Fibroblast of lung (primary cell): Measurements from ENCODE around the gene KCTD14. TPM values are rescaled to one million over a fixed set of nuclear protein-coding genes. Genes with fewer than 3 reads are reported as not detected.

Experiments used
- DNase-seq, 2 donors: peaks; one replicate each; pipeline versions ENCODE4 v3.0.0 to v3.0.0-alpha.2; 2010; ENCODE audit warnings: low read depth in 2 of 2
- H2AFZ ChIP-seq: 2 replicates; pipeline ENCODE4 v1.5.1; 2012; ENCODE audit warnings: low read length, control low read depth, inconsistent platforms
- H3K27ac ChIP-seq: 2 replicates; pipeline ENCODE4 v1.5.1; 2011; ENCODE audit warnings: low read length, control low read depth; ENCODE audit not compliant: insufficient read depth
- H3K27me3 ChIP-seq: 2 replicates; pipeline ENCODE4 v1.5.1; 2011; ENCODE audit warnings: mild to moderate bottlenecking, low read length; ENCODE audit not compliant: control insufficient read depth, insufficient read depth
- H3K36me3 ChIP-seq: 2 replicates; pipeline ENCODE4 v1.5.1; 2011; ENCODE audit warnings: low read length; ENCODE audit not compliant: control insufficient read depth, insufficient read depth
- H3K4me1 ChIP-seq: 2 replicates; pipeline ENCODE4 v1.5.1; 2011; ENCODE audit warnings: low read length; ENCODE audit not compliant: control insufficient read depth, insufficient read depth; ENCODE audit errors: extremely low read depth
- H3K4me2 ChIP-seq: 2 replicates; pipeline ENCODE4 v1.5.1; 2011; ENCODE audit warnings: low read length, control low read depth; ENCODE audit not compliant: insufficient read depth; ENCODE audit errors: extremely low read depth
- H3K4me3 ChIP-seq, 4 experiments: fragments of 200-600 bp in 1 of 4; sonication (generic) in 1 of 4; replicated peaks in 1 of 4; 2 replicates each; pipeline ENCODE4 v1.5.1; 2011 to 2016; ENCODE audit warnings: low read length in 4 of 4, low read depth in 3 of 4, mild to moderate bottlenecking in 3 of 4, control low read depth in 2 of 4, inconsistent platforms in 1 of 4, mixed read lengths in 1 of 4; ENCODE audit not compliant: insufficient read depth in 1 of 4; ENCODE audit errors: control extremely low read depth in 1 of 4
- H3K79me2 ChIP-seq: 2 replicates; pipeline ENCODE4 v1.5.1; 2012; ENCODE audit warnings: mild to moderate bottlenecking, low read length, inconsistent platforms; ENCODE audit not compliant: control insufficient read depth, insufficient read depth
- H3K9ac ChIP-seq: 2 replicates; pipeline ENCODE4 v1.5.1; 2011; ENCODE audit warnings: mild to moderate bottlenecking, low read length, control low read depth; ENCODE audit not compliant: insufficient read depth
- H3K9me3 ChIP-seq: 2 replicates; pipeline ENCODE4 v1.5.1; 2012; ENCODE audit warnings: low read depth, low read length; ENCODE audit not compliant: control insufficient read depth, insufficient read depth
- H4K20me1 ChIP-seq: 2 replicates; pipeline ENCODE4 v1.5.1; 2011; ENCODE audit warnings: low read length; ENCODE audit not compliant: control insufficient read depth, insufficient read depth; ENCODE audit errors: extremely low read depth
- CTCF ChIP-seq, 2 donors: IDR thresholded peaks in 1 of 2; conservative IDR thresholded peaks in 1 of 2; 1 replicate in 1 of 2; 2 replicates in 1 of 2; pipeline ENCODE4 v1.5.1; 2011 to 2012; ENCODE audit warnings: low read length in 2 of 2, control low read depth in 1 of 2, inconsistent platforms in 1 of 2, low read depth in 1 of 2, mild to moderate bottlenecking in 1 of 2
- EZH2 ChIP-seq: IDR thresholded peaks from 2 replicates; pipeline ENCODE4 v1.5.1; 2012; ENCODE audit warnings: low read length, control low read depth, mild to moderate bottlenecking; ENCODE audit errors: missing control alignments
- polyA minus RNA-seq: library from RNA; depleted of rRNA, polyadenylated mRNA; stranded (reverse); fragments of >200 nt; gene quantifications from 2 replicates; pipeline ENCODE4 v1.2.3, GENCODE V29; 2011; ENCODE audit warnings: low replicate concordance
- polyA plus RNA-seq, 2 donors: library from polyadenylated mRNA; depleted of rRNA in 1 of 2; stranded (reverse) in 1 of 2; unstranded in 1 of 2; fragments of >200 nt; gene quantifications; 2 replicates each; pipeline ENCODE4 v1.2.1, GENCODE V29; 2011 to 2012; ENCODE audit warnings: missing spikeins in 1 of 2
- total RNA-seq: library from RNA; depleted of rRNA; stranded (reverse); fragments of >200 nt; gene quantifications from 2 replicates; pipeline ENCODE4 v1.2.1, GENCODE V29; 2014

Gene KCTD14, protein sequence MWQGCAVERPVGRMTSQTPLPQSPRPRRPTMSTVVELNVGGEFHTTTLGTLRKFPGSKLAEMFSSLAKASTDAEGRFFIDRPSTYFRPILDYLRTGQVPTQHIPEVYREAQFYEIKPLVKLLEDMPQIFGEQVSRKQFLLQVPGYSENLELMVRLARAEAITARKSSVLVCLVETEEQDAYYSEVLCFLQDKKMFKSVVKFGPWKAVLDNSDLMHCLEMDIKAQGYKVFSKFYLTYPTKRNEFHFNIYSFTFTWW
- total RNA-seq: 0.33 and 0.77 TPM in 2 replicates
- 2.5 and 3.2 TPM in 2 replicates for polyA plus RNA-seq
- 1.2 and 1.9 TPM in 2 replicates for polyA plus RNA-seq (2012)
- 2.2 and 5.9 TPM in 2 replicates for polyA minus RNA-seq

DNA sequence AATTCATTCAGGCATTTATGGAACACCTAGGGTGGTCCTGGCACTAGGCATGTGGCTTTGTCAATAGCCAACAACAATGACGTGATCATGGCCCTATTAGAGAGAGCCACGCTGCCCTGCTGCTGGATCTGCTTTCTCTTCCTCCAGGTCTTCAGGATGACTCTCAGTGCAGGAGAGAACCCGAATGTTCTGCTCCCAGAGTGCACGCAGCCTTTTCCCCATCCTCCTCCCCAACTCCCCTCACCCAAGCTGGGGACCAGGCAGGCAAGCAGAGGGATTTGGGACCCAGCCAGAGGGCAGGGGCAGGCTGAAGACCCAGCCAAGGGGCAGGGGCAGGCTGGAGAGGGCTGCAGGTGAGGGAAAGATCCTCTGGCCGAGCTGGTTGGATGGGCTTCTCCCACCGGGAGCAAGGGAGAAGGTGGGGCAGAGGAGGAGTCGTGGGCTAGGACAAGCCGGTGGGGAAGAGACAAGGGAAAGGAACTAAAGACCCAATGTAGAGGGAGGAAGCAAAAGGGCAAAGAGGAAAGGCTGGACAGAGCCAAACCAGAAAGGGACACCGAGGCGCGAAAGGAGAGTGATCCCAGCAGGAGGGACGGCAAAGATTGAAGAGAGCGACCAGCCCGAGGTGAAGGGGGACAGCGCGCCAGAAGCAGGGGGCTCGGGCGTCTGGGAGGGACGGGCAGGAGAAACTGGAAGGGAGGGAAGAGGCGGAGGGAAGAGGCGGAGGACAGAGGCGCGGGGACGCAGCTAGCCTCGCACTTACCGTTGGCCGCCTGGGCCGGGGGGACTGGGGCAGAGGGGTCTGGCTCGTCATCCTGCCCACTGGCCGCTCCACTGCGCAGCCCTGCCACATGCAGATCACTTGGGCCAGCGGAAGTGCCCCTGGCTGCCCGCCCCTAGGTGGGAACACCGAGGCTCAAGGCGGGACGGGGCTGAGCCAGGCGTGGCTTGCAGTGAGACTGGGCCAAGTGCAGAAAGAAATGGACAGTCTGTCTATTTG lies at the start of gene KCTD14:
KCTD14 (minus strand) TSS at position 880 of the 1,000 bp plus-strand sequence; CDS start at position 853, 27 bp downstream.
- Histone ChIP-seq H3K9me3 (no peaks in the 10 kb centered on the region), H3K4me3 (peak within 1 kb of the TSS; percentile 41 to 56 (median 47)), H3K79me2 (no peaks in the 10 kb centered on the region), H3K36me3 (no peaks in the 10 kb centered on the region), H3K27ac (no peak within 1 kb of the TSS), H4K20me1 (no peaks in the 10 kb centered on the region), H3K27me3 (no peaks in the 10 kb centered on the region), H3K9ac (peak within 1 kb of the TSS; percentile 13), H2AFZ (peak within 1 kb of the TSS; percentile 79), H3K4me1 (peaks cover 3% of the 10 kb centered on the region), H3K4me2 (peak within 1 kb of the TSS; percentile 83)
- no peak for DNase-seq
- TF ChIP-seq CTCF (conservative IDR thresholded peaks at IDR 0.05 in 1 of 2, IDR thresholded peaks at IDR 0.05 in 1 of 2; ENCODE audit: low read depth in 1 of 2, low read length in 2 of 2) (no peak), EZH2 (no peak)

GRCh38 chr11:78072455-78072854 lies 49.4 kb upstream of the KCTD14 start:
- no peak for TF ChIP-seq EZH2
- TF ChIP-seq CTCF (conservative IDR thresholded peaks at IDR 0.05 in 1 of 2, IDR thresholded peaks at IDR 0.05 in 1 of 2; ENCODE audit: low read depth in 1 of 2, low read length in 2 of 2): no peak
- Histone ChIP-seq H3K27ac (no peak overlapping the region), H3K9ac (no peak overlapping the region), H3K4me3 (no peak overlapping the region), H2AFZ (no peak overlapping the region), H4K20me1 (no peaks in the 10 kb centered on the region), H3K79me2 (peaks cover 44% of the 10 kb centered on the region), H3K36me3 (peaks cover 6% of the 10 kb centered on the region), H3K4me1 (no peaks in the 10 kb centered on the region), H3K9me3 (no peaks in the 10 kb centered on the region), H3K4me2 (no peak overlapping the region), H3K27me3 (no peaks in the 10 kb centered on the region)
- no peak for DNase-seq

GRCh38 chr11:78071717-78072116 lies 48.6 kb upstream of the KCTD14 start:
- Histone ChIP-seq H4K20me1 (no peaks in the 10 kb centered on the region), H3K27ac (no peak overlapping the region), H3K4me3 (no peak overlapping the region), H3K79me2 (peaks cover 36% of the 10 kb centered on the region), H3K36me3 (peaks cover 6% of the 10 kb centered on the region), H3K4me2 (no peak overlapping the region), H2AFZ (no peak overlapping the region), H3K9ac (no peak overlapping the region), H3K9me3 (no peaks in the 10 kb centered on the region), H3K27me3 (no peaks in the 10 kb centered on the region), H3K4me1 (no peaks in the 10 kb centered on the region)
- no peak for DNase-seq
- no peak for TF ChIP-seq EZH2
- no peak for TF ChIP-seq CTCF (conservative IDR thresholded peaks at IDR 0.05 in 1 of 2, IDR thresholded peaks at IDR 0.05 in 1 of 2; ENCODE audit: low read depth in 1 of 2, low read length in 2 of 2)
